ENCODE measurements around the gene CRB1.

CRB1 gene

GRCh38 chr1:197388801-197389200, 120.7 kb downstream of the CRB1 start:
- H3K4me3 Mint-ChIP-seq: no peak overlapping the region
- H3K27ac Mint-ChIP-seq: no peak overlapping the region

GRCh38 chr1:197390856-197391255, 122.8 kb downstream of the CRB1 start:
- Mint-ChIP-seq H3K27ac (no peak overlapping the region), H3K4me3 (no peak overlapping the region), H3K27me3 (ENCODE audit: low read depth, poor library complexity) (no peaks in the 10 kb centered on the region), H3K36me3 (ENCODE audit: low read depth) (no peaks in the 10 kb centered on the region), H3K9me3 (no peaks in the 10 kb centered on the region), H3K4me1 (no peaks in the 10 kb centered on the region)
- no peak for TF ChIP-seq CTCF (IDR thresholded peaks at IDR 0.05)
- DNase-seq: no peak

More at GRCh38 chr1:197388801-197389200, 120.7 kb downstream of the CRB1 start:
- Mint-ChIP-seq H3K4me1 (no peaks in the 10 kb centered on the region), H3K36me3 (ENCODE audit: low read depth) (no peaks in the 10 kb centered on the region), H3K9me3 (no peaks in the 10 kb centered on the region), H3K27me3 (ENCODE audit: low read depth, poor library complexity) (peaks cover 12% of the 10 kb centered on the region)
- no peak for DNase-seq
- no peak for TF ChIP-seq CTCF (IDR thresholded peaks at IDR 0.05)

GRCh38 chr1:197391303-197392226, 123.5 kb downstream of the CRB1 start:
- Mint-ChIP-seq H3K9me3 (no peaks in the 10 kb centered on the region), H3K4me3 (no peak overlapping the region), H3K36me3 (ENCODE audit: low read depth) (no peaks in the 10 kb centered on the region), H3K27me3 (ENCODE audit: low read depth, poor library complexity) (no peaks in the 10 kb centered on the region), H3K27ac (no peak overlapping the region), H3K4me1 (no peaks in the 10 kb centered on the region)
- TF ChIP-seq CTCF (IDR thresholded peaks at IDR 0.05): no peak
- DNase-seq: no peak

GRCh38 chr1:197392541-197392940, 124.5 kb downstream of the CRB1 start:
- DNase-seq: no peak
- no peaks in the 10 kb centered on the region for H3K36me3 Mint-ChIP-seq (ENCODE audit: low read depth)
- H3K9me3 Mint-ChIP-seq: no peaks in the 10 kb centered on the region
- no peak overlapping the region for H3K27ac Mint-ChIP-seq
- H3K27me3 Mint-ChIP-seq (ENCODE audit: low read depth, poor library complexity): no peaks in the 10 kb centered on the region
- TF ChIP-seq CTCF (IDR thresholded peaks at IDR 0.05): no peak
- no peaks in the 10 kb centered on the region for H3K4me1 Mint-ChIP-seq
- H3K4me3 Mint-ChIP-seq: no peak overlapping the region

DNA sequence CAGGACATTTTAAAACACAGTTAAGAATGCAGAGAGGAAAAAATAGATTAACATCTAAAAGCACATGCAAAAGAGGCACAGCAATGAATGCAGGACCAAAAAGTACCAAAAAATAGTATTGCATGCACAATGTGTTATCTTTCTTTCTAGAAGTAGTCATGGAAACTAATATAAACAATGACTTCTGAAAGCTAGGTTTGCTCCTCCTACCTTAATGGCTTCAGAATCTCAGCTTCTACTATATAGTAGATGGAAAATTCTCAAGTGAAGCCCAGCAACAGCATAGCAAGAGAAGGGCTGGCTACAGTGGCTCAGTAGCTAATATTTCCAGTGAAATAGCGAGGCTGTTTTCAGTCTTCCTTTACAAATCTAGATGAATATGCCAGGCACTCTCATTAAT, 125.1 kb downstream of the CRB1 start:
- no peak overlapping the region for H3K4me3 Mint-ChIP-seq
- H3K27ac Mint-ChIP-seq: no peak overlapping the region
- TF ChIP-seq CTCF (IDR thresholded peaks at IDR 0.05): no peak
- no peaks in the 10 kb centered on the region for H3K36me3 Mint-ChIP-seq (ENCODE audit: low read depth)
- H3K9me3 Mint-ChIP-seq: no peaks in the 10 kb centered on the region
- no peaks in the 10 kb centered on the region for H3K4me1 Mint-ChIP-seq
- no peaks in the 10 kb centered on the region for H3K27me3 Mint-ChIP-seq (ENCODE audit: low read depth, poor library complexity)
- DNase-seq: no peak

- H3K27ac Mint-ChIP-seq: no peak overlapping the region
These were observed 125.7 kb downstream of the CRB1 start for GRCh38 chr1:197393772-197394171.

More at GRCh38 chr1:197393772-197394171, 125.7 kb downstream of the CRB1 start:
- Mint-ChIP-seq H3K9me3 (no peaks in the 10 kb centered on the region), H3K27me3 (ENCODE audit: low read depth, poor library complexity) (no peaks in the 10 kb centered on the region), H3K36me3 (ENCODE audit: low read depth) (no peaks in the 10 kb centered on the region), H3K4me3 (no peak overlapping the region), H3K4me1 (no peaks in the 10 kb centered on the region)
- TF ChIP-seq CTCF (IDR thresholded peaks at IDR 0.05): no peak
- DNase-seq: no peak
